KMS-11 (cell line): ENCODE data around the gene CYP4F8.

Experiments used
- H2AFZ ChIP-seq: fragments of 200-600 bp; sonication (generic); 2 replicates; pipeline ENCODE4 v1.6.1; 2016; ENCODE audit warnings: antibody characterized with exemption, mixed run types, low read depth
- H3K27ac ChIP-seq: fragments of 200-600 bp; sonication (generic); 2 replicates; pipeline ENCODE4 v1.6.1; 2016; ENCODE audit warnings: mild to moderate bottlenecking, mixed run types
- H3K27me3 ChIP-seq: fragments of 200-600 bp; sonication (generic); 2 replicates; pipeline ENCODE4 v1.6.1; 2017; ENCODE audit warnings: mild to moderate bottlenecking, low read depth, mixed run types, moderate library complexity; ENCODE audit not compliant: insufficient read depth
- H3K36me3 ChIP-seq: fragments of 200-600 bp; sonication (generic); 2 replicates; pipeline ENCODE4 v1.6.1; 2017; ENCODE audit warnings: mild to moderate bottlenecking, mixed run types; ENCODE audit not compliant: insufficient read depth
- H3K4me1 ChIP-seq: fragments of 200-600 bp; sonication (generic); 2 replicates; pipeline ENCODE4 v1.6.1; 2016; ENCODE audit warnings: mild to moderate bottlenecking, low read depth, mixed run types; ENCODE audit not compliant: poor library complexity, severe bottlenecking
- H3K4me2 ChIP-seq: fragments of 200-600 bp; sonication (generic); 2 replicates; pipeline ENCODE4 v1.7.0; 2016; ENCODE audit warnings: mild to moderate bottlenecking, mixed run types
- H3K4me3 ChIP-seq: fragments of 200-600 bp; sonication (generic); IDR thresholded peaks from 2 replicates; pipeline ENCODE4 v1.6.1; 2017; ENCODE audit warnings: low read depth, low read length, mixed read lengths; ENCODE audit not compliant: insufficient read depth
- H3K79me2 ChIP-seq: fragments of 200-600 bp; sonication (generic); 2 replicates; pipeline ENCODE4 v1.6.1; 2016; ENCODE audit warnings: low read depth, mixed run types; ENCODE audit not compliant: insufficient read depth
- H3K9ac ChIP-seq: fragments of 200-600 bp; sonication (generic); 2 replicates; pipeline ENCODE4 v1.6.1; 2016; ENCODE audit warnings: mild to moderate bottlenecking, mixed run types
- H4K20me1 ChIP-seq: fragments of 200-600 bp; sonication (generic); 2 replicates; pipeline ENCODE4 v1.6.1; 2016; ENCODE audit warnings: mild to moderate bottlenecking, mixed run types; ENCODE audit not compliant: insufficient read depth
- CTCF ChIP-seq: fragments of 200-600 bp; sonication (generic); conservative IDR thresholded peaks from 2 replicates; pipeline ENCODE4 v1.6.1; 2017; ENCODE audit warnings: low read depth, mild to moderate bottlenecking, antibody characterized with exemption, low read length, moderate library complexity, mixed read lengths

The CYP4F8 gene

GRCh38 chr19:15577184-15577771, 37.7 kb upstream of the CYP4F8 start:
- H2AFZ ChIP-seq, result no peak overlapping the region
- H3K27me3 ChIP-seq, result peaks cover 27% of the 10 kb centered on the region; the same call in 1 of the 2 replicates
- H3K9ac ChIP-seq, result no peak overlapping the region
- TF ChIP-seq CTCF, result no peak
- H3K4me1 ChIP-seq, result no peaks in the 10 kb centered on the region
- H3K79me2 ChIP-seq, result no peaks in the 10 kb centered on the region
- no peak overlapping the region for H3K4me3 ChIP-seq
- no peak overlapping the region for H3K4me2 ChIP-seq
- H3K27ac ChIP-seq, result no peak overlapping the region
- H4K20me1 ChIP-seq, result no peaks in the 10 kb centered on the region
- H3K36me3 ChIP-seq, result no peaks in the 10 kb centered on the region

DNA sequence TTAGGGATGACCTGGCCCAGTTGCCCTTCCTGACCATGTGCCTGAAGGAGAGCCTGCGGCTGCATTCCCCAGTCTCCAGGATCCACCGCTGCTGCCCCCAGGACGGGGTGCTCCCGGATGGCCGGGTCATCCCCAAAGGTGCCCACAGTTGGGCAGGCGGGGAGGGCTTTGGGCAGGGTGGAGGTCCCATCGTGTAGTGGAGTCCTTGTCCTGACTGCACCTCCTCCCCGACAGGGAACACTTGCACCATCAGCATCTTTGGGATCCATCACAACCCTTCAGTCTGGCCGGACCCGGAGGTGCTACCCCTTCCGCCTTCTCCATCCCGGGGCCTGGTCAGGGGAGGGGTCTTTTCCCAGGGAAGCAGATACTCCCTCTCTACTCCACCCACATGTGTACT, 31.7 kb upstream of the CYP4F8 start:
- Histone ChIP-seq H3K4me1 (no peaks in the 10 kb centered on the region), H4K20me1 (no peaks in the 10 kb centered on the region), H2AFZ (no peak overlapping the region), H3K9ac (no peak overlapping the region), H3K27ac (no peak overlapping the region), H3K27me3 (peaks cover 21% of the 10 kb centered on the region; the same call in 1 of the 2 replicates), H3K4me2 (no peak overlapping the region), H3K36me3 (no peaks in the 10 kb centered on the region), H3K79me2 (no peaks in the 10 kb centered on the region), H3K4me3 (no peak overlapping the region)
- no peak for TF ChIP-seq CTCF

- TF ChIP-seq CTCF, result no peak
- Histone ChIP-seq H3K4me1 (no peaks in the 10 kb centered on the region), H3K4me2 (no peak overlapping the region), H3K27ac (no peak overlapping the region), H3K27me3 (peaks cover 16% of the 10 kb centered on the region; the same call in 1 of the 2 replicates), H3K4me3 (no peak overlapping the region), H2AFZ (no peak overlapping the region), H3K79me2 (no peaks in the 10 kb centered on the region), H3K9ac (no peak overlapping the region), H3K36me3 (no peaks in the 10 kb centered on the region), H4K20me1 (no peaks in the 10 kb centered on the region)
These were observed 30.9 kb upstream of the CYP4F8 start for GRCh38 chr19:15584095-15584494.

GRCh38 chr19:15584541-15585115, 30.4 kb upstream of the CYP4F8 start:
- Histone ChIP-seq H3K4me3 (no peak overlapping the region), H3K9ac (no peak overlapping the region), H3K27ac (no peak overlapping the region), H3K79me2 (no peaks in the 10 kb centered on the region), H2AFZ (no peak overlapping the region), H3K36me3 (no peaks in the 10 kb centered on the region), H3K4me1 (no peaks in the 10 kb centered on the region), H3K27me3 (peaks cover 16% of the 10 kb centered on the region; the same call in 1 of the 2 replicates), H4K20me1 (no peaks in the 10 kb centered on the region), H3K4me2 (no peak overlapping the region)
- TF ChIP-seq CTCF, result peak; percentile 89
